Choroid plexus epithelial cell (primary cell): ENCODE data around the gene NINJ2.

ENCODE experiments used
- DNase-seq: peaks from one replicate; pipeline ENCODE4 v3.0.0-alpha.2; 2010; ENCODE audit warnings: low read depth
- H3K4me3 ChIP-seq: 2 replicates; pipeline ENCODE4 v1.5.1; 2011; ENCODE audit warnings: low read depth, mild to moderate bottlenecking, control low read depth, low read length, moderate library complexity
- CTCF ChIP-seq: conservative IDR thresholded peaks from 2 replicates; pipeline ENCODE4 v1.5.1; 2011; ENCODE audit warnings: low read depth, mild to moderate bottlenecking, control low read depth, inconsistent platforms, low read length, moderate library complexity

Gene NINJ2

DNA sequence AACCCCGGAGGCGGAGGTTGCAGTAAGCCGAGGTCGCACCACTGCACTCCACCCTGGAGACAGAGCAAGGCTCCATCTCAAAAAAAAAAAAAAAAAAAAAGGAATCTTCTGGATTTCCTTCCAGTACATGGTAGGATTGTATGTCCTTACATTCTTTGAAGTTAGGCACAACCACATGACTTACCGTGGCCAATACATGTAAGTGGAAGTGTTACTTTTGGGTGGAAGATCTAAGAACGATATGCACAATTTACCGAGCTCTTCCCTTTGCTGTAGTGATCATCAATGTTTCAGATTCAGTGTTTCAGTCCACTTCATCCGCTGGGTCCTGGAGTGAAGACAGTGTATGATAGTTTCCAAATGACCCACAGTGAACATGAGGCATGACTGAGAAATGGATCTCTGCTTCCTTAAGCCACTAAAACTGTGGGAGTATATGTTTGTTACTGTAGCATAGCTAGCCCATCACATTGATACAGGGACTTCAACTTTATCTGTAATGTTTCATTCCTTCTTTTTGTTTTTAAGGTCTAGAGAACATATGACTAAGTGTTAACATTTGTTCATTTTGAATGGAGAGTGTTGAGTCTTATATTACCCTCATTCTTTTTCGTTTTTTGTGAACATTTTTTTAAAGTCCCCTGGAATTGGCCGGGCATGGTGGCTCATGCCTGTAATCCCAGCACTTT is 18.5 kb upstream of the NINJ2 start:
- no peak for TF ChIP-seq CTCF
- DNase-seq: no peak
- no peak overlapping the region for H3K4me3 ChIP-seq

- no peak for TF ChIP-seq CTCF
- no peak for DNase-seq
- H3K4me3 ChIP-seq: no peak overlapping the region
Observed at GRCh38 chr12:678747-679712, 15.8 kb upstream of the NINJ2 start.

GRCh38 chr12:675562-675961 is 12.3 kb upstream of the NINJ2 start:
- TF ChIP-seq CTCF: no peak
- no peak for DNase-seq
- H3K4me3 ChIP-seq: no peak overlapping the region

- TF ChIP-seq CTCF: no peak
- DNase-seq: no peak
- no peak overlapping the region for H3K4me3 ChIP-seq
Observed at GRCh38 chr12:674272-674781, 11.1 kb upstream of the NINJ2 start.

- no peak overlapping the region for H3K4me3 ChIP-seq
- no peak for DNase-seq
- TF ChIP-seq CTCF: no peak
Observed at GRCh38 chr12:673849-674248, 10.6 kb upstream of the NINJ2 start.

DNA sequence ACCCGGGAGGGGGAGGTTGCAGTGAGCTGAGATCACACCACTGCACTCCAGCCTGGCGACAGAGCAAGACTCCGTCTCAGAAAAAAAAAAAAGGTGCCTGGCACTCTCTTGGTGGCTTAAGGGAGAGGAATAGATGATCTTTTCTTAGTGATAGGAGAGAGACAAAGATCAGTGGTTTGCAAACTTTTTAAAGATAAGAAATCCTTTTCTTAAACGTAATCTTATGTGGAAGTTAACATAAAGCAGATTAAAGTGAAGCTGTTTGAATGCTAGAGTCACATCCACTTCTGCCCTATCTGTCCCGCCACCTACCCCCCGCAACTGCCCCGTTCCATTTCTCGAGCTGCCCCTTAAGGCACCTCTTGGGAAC is 6.3 kb upstream of the NINJ2 start:
- DNase-seq: no peak
- TF ChIP-seq CTCF: no peak
- H3K4me3 ChIP-seq: no peak overlapping the region
